HepG2 (cell line): ENCODE data around the gene GYG1.

Source experiments
- ATF7 ChIP-seq, 2 experiments: fragments of 450-650 bp in 1 of 2; sonication (generic) in 1 of 2; formaldehyde crosslinking in 1 of 2; IDR thresholded peaks; 2 replicates each; pipeline versions ENCODE4 v1.4.0 to v1.6.1; 2016 to 2020; ENCODE audit warnings: antibody characterized with exemption in 1 of 2, mild to moderate bottlenecking in 1 of 2, missing genetic modification reagents in 1 of 2
- CBX5 ChIP-seq: sonication (generic); formaldehyde crosslinking; IDR thresholded peaks from 2 replicates; pipeline ENCODE4 v1.4.0; 2020; ENCODE audit warnings: missing genetic modification reagents, borderline replicate concordance
- CTCF ChIP-seq: sonication (generic); formaldehyde crosslinking; IDR thresholded peaks from 2 replicates; pipeline ENCODE4 v1.5.0; 2020; ENCODE audit warnings: mild to moderate bottlenecking, missing genetic modification reagents, moderate library complexity
- DNMT1 ChIP-seq: sonication (generic); formaldehyde crosslinking; IDR thresholded peaks from 2 replicates; pipeline ENCODE4 v1.5.1; 2020; ENCODE audit warnings: mild to moderate bottlenecking, missing genetic modification reagents
- EZH2 ChIP-seq: conservative IDR thresholded peaks from 2 replicates; pipeline ENCODE4 v1.6.1; 2012; ENCODE audit warnings: mild to moderate bottlenecking, low read depth, low read length, moderate library complexity
- HDAC1 ChIP-seq: sonication (generic); formaldehyde crosslinking; IDR thresholded peaks from 2 replicates; pipeline ENCODE4 v1.5.1; 2020; ENCODE audit warnings: mild to moderate bottlenecking, missing genetic modification reagents
- LCORL ChIP-seq, 2 experiments: fragments of 450-650 bp in 1 of 2; sonication (generic) in 1 of 2; formaldehyde crosslinking in 1 of 2; IDR thresholded peaks; 2 replicates each; pipeline versions ENCODE4 v1.5.0 to v1.6.1; 2017 to 2020; ENCODE audit warnings: antibody characterized with exemption in 1 of 2, missing genetic modification reagents in 1 of 2
- SNAPC5 ChIP-seq: sonication (generic); formaldehyde crosslinking; IDR thresholded peaks from 2 replicates; pipeline ENCODE4 v1.8.1; 2023; ENCODE audit warnings: mild to moderate bottlenecking, missing genetic modification reagents, borderline replicate concordance
- ZNF430 ChIP-seq: sonication (generic); formaldehyde crosslinking; IDR thresholded peaks from 2 replicates; pipeline ENCODE4 v1.9.0; 2021; ENCODE audit warnings: mild to moderate bottlenecking, missing genetic modification reagents
- ZNF530 ChIP-seq: sonication (generic); formaldehyde crosslinking; IDR thresholded peaks from 2 replicates; pipeline ENCODE4 v1.5.0; 2020; ENCODE audit warnings: low read depth, mild to moderate bottlenecking, missing genetic modification reagents
- ZNF724P ChIP-seq: sonication (generic); formaldehyde crosslinking; IDR thresholded peaks from 2 replicates; pipeline ENCODE4 v1.8.0; 2022; ENCODE audit warnings: missing genetic modification reagents, borderline replicate concordance
- TF ChIP-seq, protein P1 (sequence below): IDR thresholded peaks from 2 replicates; pipeline ENCODE4 v1.6.1; 2012; ENCODE audit warnings: inconsistent platforms

GRCh38 chr3:148955544-148956346 lies 35.6 kb upstream of the GYG1 start:
- TF ChIP-seq ZNF530 (CRISPR knock-in tag) (no peak), ZNF430 (CRISPR knock-in tag) (no peak), LCORL (IDR thresholded peaks at IDR 0.05) (no peak), LCORL (CRISPR knock-in tag; IDR thresholded peaks at IDR 0.05) (no peak), SNAPC5 (CRISPR knock-in tag) (no peak), CBX5 (CRISPR knock-in tag) (no peak), EZH2 (no peak), HDAC1 (CRISPR knock-in tag) (no peak), DNMT1 (no peak), CTCF (CRISPR knock-in tag) (peak; percentile 65), ATF7 (IDR thresholded peaks at IDR 0.05) (no peak), ATF7 (CRISPR knock-in tag; IDR thresholded peaks at IDR 0.05) (no peak), ZNF724P (no peak)
- TF ChIP-seq, protein P1, sequence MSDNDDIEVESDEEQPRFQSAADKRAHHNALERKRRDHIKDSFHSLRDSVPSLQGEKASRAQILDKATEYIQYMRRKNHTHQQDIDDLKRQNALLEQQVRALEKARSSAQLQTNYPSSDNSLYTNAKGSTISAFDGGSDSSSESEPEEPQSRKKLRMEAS: no peak
